SU-DHL-6 (cell line): ENCODE measurements around the gene SCN8A.

Experiments used
- H2AFZ ChIP-seq: fragments of 200-600 bp; sonication (generic); 2 replicates; pipeline ENCODE4 v1.6.1; 2014; ENCODE audit warnings: low read depth, mild to moderate bottlenecking, moderate library complexity, mixed read lengths, antibody characterized with exemption, low read length; ENCODE audit not compliant: severe bottlenecking
- H3F3A ChIP-seq: fragments of 200-600 bp; shearing (Covaris generic); 2 replicates; pipeline ENCODE4 v1.6.0; 2016; ENCODE audit warnings: antibody characterized with exemption, mild to moderate bottlenecking; ENCODE audit not compliant: insufficient read depth
- H3K27ac ChIP-seq: fragments of 200-600 bp; sonication (generic); 2 replicates; pipeline ENCODE4 v1.5.1; 2016; ENCODE audit warnings: low read depth, mild to moderate bottlenecking, low read length, moderate library complexity, mixed read lengths
- H3K27me3 ChIP-seq: fragments of 200-600 bp; sonication (generic), shearing (Covaris generic); 2 replicates; pipeline ENCODE4 v1.6.0; 2014; ENCODE audit warnings: mild to moderate bottlenecking, low read length
- H3K36me3 ChIP-seq: fragments of 200-600 bp; sonication (generic); 2 replicates; pipeline ENCODE4 v1.6.1; 2014; ENCODE audit warnings: mild to moderate bottlenecking, low read length, mixed read lengths
- H3K4me2 ChIP-seq: fragments of 300-600, 200-600 bp; shearing (Covaris generic), sonication (generic); 2 replicates; pipeline ENCODE4 v1.6.0; 2014; ENCODE audit warnings: low read length, low read depth, mild to moderate bottlenecking; ENCODE audit not compliant: poor library complexity, severe bottlenecking
- H3K4me3 ChIP-seq: fragments of 200-600 bp; sonication (generic); 2 replicates; pipeline ENCODE4 v1.5.1; 2014; ENCODE audit warnings: antibody characterized with exemption, low read length, mild to moderate bottlenecking, mixed read lengths; ENCODE audit not compliant: insufficient read depth, poor library complexity, severe bottlenecking
- H3K79me2 ChIP-seq: fragments of 200-600 bp; sonication (generic); 2 replicates; pipeline ENCODE4 v1.6.1; 2014; ENCODE audit warnings: mild to moderate bottlenecking, low read length, moderate library complexity; ENCODE audit not compliant: insufficient read depth
- H3K9ac ChIP-seq: fragments of 200-600 bp; sonication (generic); 2 replicates; pipeline ENCODE4 v1.7.0; 2014; ENCODE audit warnings: mild to moderate bottlenecking, low read length
- H3K9me2 ChIP-seq: fragments of 200-600 bp; sonication (generic); replicated peaks from 2 replicates; pipeline ENCODE4 v1.6.1; 2014; ENCODE audit warnings: low read length; ENCODE audit not compliant: insufficient read depth
- H3K9me3 ChIP-seq: fragments of 200-600 bp; sonication (generic); 2 replicates; pipeline ENCODE4 v1.6.1; 2014; ENCODE audit warnings: low read length, mixed read lengths; ENCODE audit not compliant: insufficient read depth
- H4K20me1 ChIP-seq: fragments of 200-600 bp; sonication (generic); 2 replicates; pipeline ENCODE4 v1.6.1; 2014; ENCODE audit warnings: low read depth, mild to moderate bottlenecking, antibody characterized with exemption, low read length, moderate library complexity, mixed read lengths
- CTCF ChIP-seq: fragments of 200-600 bp; sonication (generic); IDR thresholded peaks from one replicate; pipeline ENCODE4 v1.5.1; 2017; ENCODE audit warnings: antibody characterized with exemption, mild to moderate bottlenecking, low read length, moderate library complexity; ENCODE audit not compliant: insufficient read depth, poor library complexity, severe bottlenecking
- EZH2phosphoT487 ChIP-seq: fragments of 200-600 bp; sonication (generic), shearing (Covaris generic); conservative IDR thresholded peaks from 2 replicates; pipeline ENCODE4 v1.6.1; 2018; ENCODE audit warnings: mild to moderate bottlenecking, antibody characterized with exemption, low read length, moderate library complexity, mixed read lengths

SCN8A gene

GRCh38 chr12:51662728-51663154, 71.7 kb downstream of the SCN8A start:
- Histone ChIP-seq H3K79me2 (no peaks in the 10 kb centered on the region), H3K4me2 (no peak overlapping the region), H3K4me3 (no peak overlapping the region), H3K36me3 (no peaks in the 10 kb centered on the region), H3K9me2 (no peaks in the 10 kb centered on the region), H4K20me1 (no peaks in the 10 kb centered on the region), H3K27ac (no peak overlapping the region), H3F3A (no peaks in the 10 kb centered on the region), H2AFZ (no peak overlapping the region), H3K27me3 (no peaks in the 10 kb centered on the region), H3K9ac (no peak overlapping the region), H3K9me3 (no peaks in the 10 kb centered on the region)
- no peak for TF ChIP-seq EZH2phosphoT487
- no peak for TF ChIP-seq CTCF

GRCh38 chr12:51663390-51663789, 72.4 kb downstream of the SCN8A start:
- Histone ChIP-seq H3F3A (no peaks in the 10 kb centered on the region), H3K4me2 (no peak overlapping the region), H3K9me3 (no peaks in the 10 kb centered on the region), H3K36me3 (no peaks in the 10 kb centered on the region), H3K4me3 (no peak overlapping the region), H3K27ac (no peak overlapping the region), H4K20me1 (no peaks in the 10 kb centered on the region), H2AFZ (no peak overlapping the region), H3K9ac (no peak overlapping the region), H3K27me3 (no peaks in the 10 kb centered on the region), H3K9me2 (no peaks in the 10 kb centered on the region), H3K79me2 (no peaks in the 10 kb centered on the region)
- TF ChIP-seq EZH2phosphoT487: no peak
- TF ChIP-seq CTCF: no peak

- H3K4me2 ChIP-seq: no peak overlapping the region
- H3K79me2 ChIP-seq: no peaks in the 10 kb centered on the region
- no peak overlapping the region for H3K4me3 ChIP-seq
- H3K36me3 ChIP-seq: no peaks in the 10 kb centered on the region
- no peaks in the 10 kb centered on the region for H3K27me3 ChIP-seq
- H3F3A ChIP-seq: no peaks in the 10 kb centered on the region
- TF ChIP-seq CTCF (no peak), EZH2phosphoT487 (no peak)
- H3K27ac ChIP-seq: no peak overlapping the region
- no peak overlapping the region for H2AFZ ChIP-seq
- H3K9me3 ChIP-seq: no peaks in the 10 kb centered on the region
- H3K9me2 ChIP-seq: no peaks in the 10 kb centered on the region
- H4K20me1 ChIP-seq: no peaks in the 10 kb centered on the region
- no peak overlapping the region for H3K9ac ChIP-seq
These were observed 75.7 kb downstream of the SCN8A start for GRCh38 chr12:51666696-51667095.
